GM18858 (cell line): ENCODE results near the gene HAUS3.

Source experiments
- ATAC-seq: cut with Tn5 transposase; IDR thresholded peaks from one replicate; pipeline ENCODE4 v1.9.1; 2021; ENCODE audit not compliant: unreplicated experiment

HAUS3 gene

DNA sequence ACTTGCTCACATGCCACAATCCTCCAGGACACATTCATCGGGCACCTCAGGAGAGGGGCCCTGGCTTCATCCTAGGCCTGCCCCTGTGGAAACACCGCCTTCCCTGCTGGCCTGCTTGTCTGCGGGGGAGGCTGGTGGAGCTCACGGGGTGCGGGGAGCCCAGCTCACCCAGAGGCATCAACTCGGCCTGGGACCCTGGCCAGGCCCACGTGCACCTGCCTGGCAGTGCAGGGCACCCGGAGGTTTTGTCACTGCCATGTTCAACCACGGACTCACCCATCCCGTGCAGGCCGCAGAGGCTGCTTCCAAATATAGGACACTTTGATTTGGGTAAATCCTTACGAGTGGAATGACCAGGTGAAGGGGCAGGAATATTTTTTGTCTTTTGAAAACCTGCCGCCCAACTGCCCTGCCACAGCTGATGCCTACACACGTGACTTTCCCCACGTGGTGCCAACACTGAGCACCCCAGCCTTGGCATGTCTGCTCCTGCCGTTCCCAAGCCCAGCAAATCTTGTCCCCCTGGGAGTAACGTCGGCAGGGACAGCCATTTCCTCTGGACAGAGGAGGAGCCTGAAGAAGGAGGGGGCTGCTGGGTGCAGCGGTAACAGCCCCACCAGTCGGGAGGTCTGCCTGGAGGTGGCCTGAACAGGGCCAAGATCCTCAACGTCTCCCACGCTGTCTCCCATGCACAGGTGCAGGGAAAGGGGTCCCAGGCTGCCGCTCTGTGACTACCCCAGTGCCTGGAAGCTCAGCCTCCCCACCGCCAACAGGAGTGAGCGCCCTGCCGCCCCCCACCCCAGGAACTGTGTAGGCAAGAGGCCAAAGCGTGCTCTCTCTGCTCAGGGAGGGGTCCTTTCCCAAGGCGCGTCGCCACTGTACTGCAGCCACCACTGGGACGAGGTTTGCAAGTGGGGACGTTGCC lies 11.5 kb upstream of the HAUS3 start:
- ATAC-seq: no peak

DNA sequence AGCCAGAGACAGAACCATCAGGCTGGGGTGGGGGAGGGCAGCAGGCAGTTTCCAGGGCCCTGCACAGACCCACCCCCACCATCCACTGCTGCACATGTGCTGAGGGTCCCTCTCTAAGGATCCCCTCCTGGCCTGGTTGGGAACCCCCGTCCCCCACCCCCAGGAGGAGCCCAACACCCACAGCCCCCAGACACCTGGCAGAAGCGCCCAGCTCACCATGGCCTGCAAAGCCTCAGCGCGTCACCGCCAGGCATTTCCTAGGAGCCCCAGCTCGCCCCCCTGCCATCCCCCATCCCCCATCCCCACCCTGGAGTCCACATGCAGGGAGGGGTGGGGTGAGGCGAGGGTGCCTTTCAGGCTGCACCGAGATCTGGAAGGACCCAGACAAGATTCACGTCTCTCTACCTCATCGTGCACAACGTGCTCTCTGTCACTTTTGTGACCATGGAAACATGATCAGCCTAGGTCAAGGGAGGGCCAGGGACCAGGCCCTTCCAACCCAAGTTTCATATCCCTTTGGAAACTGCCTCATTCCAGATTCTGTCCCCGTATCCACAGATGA lies 10.7 kb upstream of the HAUS3 start:
- no peak for ATAC-seq

DNA sequence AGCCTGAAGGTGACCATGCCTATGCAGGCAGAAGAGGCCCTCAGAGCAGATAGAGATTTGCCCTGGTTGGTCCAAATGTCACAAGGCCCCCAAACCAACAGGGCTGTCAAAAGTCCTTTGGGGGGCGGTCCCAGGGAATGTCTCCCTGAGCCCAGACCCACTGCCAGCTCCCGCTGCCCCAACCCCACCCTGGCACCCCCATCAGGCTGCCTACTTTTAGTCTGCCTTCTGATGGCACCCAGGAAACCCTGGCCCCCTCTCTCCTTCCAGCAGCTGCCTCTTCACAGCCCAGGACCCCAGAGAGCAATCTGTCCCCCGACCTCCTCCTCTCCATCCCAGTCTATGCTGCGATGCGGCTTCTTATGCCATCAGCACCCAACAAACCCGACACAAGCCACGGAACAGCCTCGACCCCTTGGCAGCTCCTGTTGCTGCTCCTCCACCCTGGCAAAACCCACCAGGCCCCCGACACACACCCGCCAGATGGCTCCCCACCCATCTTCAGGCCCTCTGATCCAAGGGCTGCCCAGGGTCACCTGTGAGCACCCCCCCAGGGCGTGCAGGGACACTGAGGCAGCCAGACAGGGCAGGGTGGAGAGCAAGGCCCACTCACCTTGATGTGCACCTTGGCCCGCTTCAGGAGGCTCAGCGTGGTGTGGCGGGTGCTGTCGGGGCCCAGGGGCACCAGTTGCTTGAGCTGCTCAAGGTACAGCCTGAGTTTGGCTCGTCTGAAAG lies 10.0 kb upstream of the HAUS3 start:
- no peak for ATAC-seq

DNA sequence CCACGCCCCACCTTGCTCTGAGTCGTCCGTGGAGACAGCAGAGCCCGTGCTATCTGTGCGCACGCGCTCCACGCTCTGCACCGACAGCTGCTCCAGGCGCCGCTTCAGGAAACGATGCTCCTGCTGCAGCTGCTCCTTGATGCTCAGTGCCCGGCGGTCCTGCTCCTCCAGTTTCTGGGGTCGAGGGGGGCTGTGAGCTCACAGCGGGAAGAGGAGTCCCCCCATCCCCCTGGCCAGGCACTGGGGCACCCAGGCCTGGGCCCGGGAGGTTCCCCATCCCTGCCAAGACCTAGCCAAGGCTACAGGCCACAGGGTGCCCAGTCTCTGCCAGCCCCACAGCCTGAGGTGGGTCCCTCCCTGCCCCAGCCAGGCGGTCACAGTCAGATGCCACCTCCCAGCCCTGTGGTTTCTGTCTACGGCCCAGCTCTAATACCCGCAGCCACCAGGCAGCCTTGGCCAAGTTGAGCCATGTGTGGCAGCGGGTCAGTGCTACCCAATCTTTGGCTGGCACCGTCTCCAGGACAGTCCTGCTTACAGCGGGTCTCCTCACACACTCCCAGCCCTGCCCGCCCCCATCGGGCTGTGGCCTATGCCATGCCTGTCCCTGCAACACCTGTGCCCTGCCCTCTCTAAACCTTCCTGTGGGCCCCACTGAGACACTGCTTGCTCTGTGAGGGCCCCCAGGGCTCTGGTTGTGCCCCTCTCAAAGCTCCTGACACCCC lies 9.3 kb upstream of the HAUS3 start:
- ATAC-seq: no peak

DNA sequence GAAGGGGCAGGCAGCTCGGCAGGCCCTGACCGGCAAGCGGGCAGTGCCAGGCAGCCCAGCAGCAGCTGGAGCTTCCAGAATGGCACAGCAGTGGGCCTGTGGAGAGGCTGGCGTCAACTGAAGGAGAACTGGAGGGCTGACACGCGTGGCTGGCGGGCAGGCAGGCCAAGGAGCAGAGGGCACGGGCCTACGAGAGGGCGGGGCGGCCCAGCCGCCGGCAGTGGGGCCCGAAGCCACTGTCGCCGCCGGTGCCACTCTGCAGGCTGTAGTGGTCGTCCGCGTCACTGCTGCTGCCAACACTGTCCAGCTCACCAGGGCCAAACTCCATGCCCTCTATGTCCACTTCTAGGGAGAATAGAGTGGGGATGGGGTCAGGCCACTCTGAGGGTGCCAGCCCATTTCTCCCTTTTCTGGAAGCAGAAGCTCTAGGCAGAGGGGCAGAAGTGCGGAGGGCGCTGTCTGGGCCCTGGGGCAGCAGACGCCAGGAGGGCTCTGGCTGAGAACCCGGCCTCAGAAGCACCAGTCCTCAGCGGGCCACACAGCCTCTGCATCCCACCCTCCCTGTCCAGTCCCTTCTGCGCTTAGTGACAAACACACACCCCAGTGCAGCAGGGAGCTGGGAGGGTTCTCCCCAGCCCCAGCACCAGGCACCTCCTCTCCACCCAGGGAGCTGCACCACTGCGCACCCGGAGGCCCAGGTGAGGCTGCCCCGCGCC lies 8.6 kb upstream of the HAUS3 start:
- no peak for ATAC-seq

DNA sequence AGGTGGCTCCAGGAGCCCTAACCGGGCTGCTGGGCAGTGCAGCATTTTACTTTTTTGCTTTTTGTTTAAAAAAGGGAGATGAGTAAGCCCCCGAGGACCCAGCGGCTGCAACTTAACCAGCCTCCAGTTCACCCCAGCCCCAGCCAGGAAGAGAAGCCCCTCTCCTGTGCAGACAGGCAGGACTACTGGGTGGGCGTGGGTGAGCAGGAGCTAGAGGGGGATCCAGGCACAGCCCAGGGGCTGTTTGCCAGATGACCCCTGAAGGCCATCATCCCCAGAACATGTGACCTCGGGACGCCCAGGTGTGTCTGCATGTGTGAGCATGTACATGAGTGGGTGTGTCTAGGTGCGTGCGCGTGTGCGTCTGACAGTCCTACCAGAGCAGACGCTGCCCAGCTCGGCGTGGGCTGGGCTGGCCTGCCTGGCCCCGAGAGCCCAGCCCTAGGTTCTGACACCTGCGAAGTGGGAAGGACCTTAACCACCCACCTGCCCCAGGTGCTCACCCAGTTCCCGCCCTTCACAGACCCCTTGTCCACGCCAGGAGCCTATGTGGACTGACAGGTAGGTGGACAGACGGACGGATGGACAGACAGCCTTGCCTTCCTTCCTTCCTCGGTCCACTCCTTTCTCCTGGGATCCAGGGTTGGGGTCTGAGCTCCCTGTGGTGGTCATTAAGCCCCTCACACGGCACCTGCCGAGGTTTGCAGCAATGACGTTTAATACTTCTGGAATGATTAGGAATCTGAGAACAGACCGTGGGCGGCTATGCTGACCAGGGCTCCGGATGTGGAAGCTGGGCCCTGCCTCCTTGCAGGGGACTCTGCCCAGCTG lies 7.8 kb upstream of the HAUS3 start:
- ATAC-seq: no peak

DNA sequence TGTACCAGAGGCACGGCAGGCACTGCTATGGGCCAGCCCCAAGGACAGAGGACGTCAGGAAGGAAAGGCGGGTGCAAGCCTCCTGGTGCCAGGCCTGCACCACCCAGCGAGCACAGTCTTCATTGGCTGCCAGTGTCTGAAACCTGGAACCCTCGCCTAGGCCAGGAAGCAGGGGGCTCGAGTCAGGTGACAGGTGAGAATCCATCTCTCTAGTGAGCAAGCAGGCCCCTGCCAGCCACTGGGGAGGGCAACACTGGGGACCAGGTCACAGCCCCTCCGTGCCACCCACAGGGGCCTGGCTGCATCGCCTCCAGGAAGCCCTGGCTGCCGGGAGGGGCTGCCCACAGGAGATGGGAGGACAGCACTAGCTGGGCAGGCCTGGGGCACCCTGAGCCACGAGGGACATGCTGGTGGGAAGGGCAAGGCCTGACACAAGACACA lies 6.9 kb upstream of the HAUS3 start:
- ATAC-seq: no peak

DNA sequence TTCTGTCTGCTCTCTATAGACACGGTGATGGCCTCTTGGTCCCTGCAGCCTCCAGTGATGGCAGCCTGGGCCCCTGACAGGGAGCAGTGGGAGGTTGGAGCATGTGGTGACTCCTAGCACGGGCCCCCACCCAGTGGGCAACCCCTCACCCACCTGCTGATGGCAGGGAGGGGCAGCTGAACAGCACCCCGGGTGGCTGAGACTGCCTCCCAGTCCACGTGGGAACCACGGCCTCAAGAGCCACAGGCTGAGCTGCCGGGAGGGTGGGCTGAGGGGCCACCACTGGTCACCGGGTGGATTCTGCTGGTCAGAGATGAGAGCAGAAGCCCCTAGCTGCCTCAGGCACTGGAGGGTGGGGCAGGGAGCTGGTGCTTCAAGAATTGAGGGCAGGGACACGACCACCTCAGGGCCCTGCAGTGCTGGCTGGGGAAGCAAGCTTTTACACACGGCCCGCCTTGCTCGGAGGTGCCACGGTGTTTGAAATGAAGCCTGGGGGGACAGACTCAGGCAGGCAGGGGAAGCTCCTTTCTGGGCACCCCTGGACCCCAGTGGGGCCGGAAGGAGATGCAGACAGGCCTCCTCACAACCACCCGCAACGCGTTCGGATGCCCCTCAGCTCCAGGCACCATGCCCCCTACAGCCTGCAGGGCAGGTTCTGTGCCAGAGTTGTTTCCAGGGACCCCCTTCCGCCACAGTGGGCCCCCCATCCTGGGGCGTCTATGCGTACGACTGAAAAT lies 6.3 kb upstream of the HAUS3 start:
- no peak for ATAC-seq

DNA sequence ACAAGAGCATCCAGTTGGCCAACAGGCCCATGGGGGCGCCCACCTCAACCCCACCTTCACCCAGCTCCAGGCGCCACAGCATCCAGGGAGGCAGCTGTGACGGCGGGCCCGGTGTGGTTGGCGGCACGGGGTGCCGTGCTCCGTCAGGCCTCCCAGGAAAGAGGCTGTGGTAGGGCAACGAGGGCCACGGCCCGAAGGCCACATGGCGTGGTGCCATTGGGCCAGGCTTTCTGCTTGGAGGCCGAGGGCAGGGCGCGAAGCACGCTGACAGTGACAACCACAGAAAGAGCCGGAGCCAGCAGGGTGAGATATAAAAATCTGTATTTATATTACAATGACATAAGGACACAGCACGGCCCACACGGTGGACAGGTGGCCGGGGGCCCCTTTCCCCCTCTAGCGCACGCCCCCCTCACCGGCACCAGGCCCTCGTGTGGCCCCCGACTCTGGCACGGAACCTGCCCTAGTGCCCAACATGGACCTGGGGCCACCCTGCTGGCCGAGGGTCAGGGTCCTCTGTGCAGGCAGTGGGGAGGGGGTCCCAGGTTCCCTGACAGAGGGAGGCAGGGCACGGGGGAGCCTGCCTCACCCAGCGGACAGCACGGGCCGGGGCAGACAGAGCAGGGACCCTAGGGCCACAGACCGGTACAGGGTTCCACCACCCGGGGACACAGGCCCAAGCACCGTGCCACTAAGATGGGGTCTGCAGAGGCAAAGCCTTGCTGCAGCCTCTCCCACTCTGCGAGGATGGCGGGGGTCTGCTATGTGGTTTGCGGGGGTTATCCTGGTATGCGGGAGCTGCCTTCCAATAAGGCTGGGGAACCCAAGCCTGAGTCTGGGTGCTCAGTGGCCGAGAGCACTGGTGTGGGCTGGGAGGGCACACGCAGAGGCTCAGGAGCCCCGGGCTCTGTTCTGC lies 5.5 kb upstream of the HAUS3 start:
- no peak for ATAC-seq

DNA sequence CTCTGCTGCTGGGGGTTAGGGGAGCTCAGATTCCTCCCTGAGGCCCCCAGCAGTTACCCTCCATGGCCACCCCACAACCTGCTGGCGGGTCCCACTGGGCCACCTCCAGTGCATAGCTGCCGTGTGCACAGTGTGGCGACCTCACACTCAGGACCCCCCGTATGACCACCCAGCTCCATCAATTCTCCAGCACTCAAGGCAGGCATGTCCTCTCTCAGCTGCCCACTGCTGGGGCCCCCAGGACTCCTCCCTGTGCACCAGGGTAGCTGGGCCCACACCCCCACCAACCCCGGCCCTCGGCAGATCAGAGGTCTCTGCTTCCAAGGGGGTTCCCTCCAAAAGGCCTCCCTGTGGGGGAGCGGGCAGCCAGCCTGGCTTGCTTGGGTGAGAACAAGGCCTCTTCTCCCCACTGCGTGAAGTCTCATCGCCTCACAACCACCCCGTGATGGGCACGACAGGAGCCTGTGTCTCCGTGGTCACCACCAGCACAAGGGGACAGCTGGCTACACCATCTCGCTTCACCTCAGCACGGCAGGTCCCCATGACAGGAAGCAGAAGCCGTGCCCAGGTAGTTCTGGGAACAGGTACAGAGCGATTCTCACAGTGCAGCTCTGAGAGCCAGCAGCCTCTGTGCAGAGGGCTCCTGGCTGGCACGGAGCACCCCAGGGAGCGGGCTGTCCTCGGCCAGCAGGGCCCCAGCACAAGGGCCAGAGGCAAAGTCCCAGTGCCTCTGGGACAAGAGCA lies 4.6 kb upstream of the HAUS3 start:
- ATAC-seq: no peak

DNA sequence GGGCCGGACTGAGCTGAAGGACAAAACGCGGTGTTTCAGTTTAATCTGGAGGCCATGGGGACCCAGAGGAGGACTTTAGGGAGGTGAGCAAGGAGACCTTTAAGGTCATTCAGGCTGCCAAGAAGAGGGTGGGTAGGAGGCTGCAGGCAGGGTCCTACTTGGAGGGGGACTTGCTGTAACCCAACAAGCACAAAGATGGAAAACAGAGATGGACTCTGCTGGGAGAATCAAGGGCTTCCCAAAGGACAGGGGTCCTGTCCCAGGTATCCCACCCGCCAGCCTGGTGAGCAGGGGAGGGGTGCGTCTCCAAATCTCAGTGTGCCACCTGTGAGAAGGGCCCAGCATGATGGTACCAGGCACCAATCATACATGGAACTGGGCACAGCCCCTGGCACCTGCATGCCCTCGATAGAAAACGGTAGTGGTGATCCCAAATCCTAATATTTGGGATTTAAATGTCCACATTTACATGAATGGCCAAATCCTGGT lies 3.9 kb upstream of the HAUS3 start:
- ATAC-seq: no peak

DNA sequence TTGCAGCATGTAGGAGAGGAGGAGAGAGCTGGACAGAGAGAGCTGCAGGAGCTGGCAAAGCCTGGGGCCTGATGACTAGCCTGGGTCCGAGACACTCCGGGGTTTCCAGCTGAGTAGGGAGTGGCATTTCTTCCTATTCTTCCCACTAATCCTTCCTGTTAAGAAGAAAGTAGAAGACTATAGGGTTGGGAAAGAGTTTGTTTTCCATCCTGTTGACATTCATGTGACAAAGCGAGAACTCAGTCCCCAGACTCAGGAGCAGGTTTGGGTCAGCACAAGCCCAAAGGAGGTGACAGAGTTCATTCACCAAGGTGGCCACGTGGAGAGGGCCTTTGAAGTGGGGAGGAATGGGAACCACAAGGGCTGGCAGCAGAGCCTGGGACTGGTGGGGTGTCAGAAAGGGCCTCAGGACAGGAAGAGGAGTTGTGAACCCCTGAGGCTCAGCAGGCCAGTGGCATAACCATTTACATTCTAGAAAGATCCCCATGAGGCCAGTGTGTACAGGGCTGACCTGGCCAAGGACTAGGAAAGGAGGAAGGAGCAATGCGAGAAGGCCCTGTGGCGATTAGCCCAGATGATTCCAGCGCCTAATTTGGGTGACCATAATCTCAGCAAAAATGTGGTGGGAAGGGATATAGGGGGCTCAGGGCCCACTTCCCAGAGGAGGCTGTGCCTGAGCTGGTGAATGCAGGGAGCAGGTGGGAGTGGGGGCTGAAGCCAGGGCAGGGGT lies 3.3 kb upstream of the HAUS3 start:
- no peak for ATAC-seq

DNA sequence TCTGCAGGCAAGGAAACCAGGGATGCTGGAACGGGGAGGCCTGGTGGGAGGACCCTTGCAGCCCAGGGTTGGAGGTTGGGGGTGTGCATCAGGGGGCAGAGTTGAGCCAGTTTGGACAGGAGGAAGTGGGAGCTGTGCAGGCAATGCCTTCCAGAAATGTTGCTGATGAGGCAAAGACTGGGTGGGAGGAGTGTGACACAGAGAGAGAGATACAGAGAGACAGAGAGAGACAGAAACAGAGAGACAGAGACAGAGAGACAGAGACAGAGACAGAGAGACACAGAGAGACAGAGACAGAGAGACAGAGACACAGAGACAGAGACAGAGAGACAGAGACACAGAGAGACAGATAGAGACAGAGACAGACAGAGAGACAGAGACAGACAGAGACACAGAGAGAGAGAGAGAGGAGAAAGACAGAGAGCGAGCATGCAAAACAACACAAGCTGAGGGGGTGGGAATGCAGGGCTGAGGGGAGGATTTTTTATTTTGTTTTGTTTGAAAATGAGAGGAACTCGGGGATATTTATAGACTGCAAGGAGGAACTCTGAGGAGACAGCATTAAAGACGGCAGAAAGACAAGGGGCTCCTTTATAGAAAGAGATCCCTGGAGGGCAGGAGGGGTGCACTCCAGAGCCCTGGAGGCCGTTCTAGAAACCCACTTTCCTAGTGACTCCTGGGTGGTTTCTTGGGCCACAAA lies 1.9 kb upstream of the HAUS3 start:
- ATAC-seq: no peak

DNA sequence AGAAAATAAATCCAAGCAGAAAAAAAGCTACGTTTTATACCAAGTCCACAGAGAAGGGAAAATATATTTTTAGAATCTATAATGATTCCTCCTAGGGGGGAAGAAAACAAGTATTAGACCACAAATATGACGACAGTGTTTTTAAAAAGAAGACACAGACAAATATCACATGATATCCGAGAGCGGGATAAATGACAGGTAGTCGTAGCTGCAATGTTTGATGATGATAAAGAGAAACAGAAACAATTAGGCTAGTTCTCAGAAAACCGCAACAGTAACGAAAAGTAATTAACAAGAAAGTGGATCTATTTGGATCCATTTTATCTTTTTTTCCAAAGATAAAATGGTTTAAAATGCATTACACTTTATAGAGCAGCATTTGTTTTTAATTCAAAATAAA lies 918 bp downstream of the HAUS3 start:
- ATAC-seq: no peak

DNA sequence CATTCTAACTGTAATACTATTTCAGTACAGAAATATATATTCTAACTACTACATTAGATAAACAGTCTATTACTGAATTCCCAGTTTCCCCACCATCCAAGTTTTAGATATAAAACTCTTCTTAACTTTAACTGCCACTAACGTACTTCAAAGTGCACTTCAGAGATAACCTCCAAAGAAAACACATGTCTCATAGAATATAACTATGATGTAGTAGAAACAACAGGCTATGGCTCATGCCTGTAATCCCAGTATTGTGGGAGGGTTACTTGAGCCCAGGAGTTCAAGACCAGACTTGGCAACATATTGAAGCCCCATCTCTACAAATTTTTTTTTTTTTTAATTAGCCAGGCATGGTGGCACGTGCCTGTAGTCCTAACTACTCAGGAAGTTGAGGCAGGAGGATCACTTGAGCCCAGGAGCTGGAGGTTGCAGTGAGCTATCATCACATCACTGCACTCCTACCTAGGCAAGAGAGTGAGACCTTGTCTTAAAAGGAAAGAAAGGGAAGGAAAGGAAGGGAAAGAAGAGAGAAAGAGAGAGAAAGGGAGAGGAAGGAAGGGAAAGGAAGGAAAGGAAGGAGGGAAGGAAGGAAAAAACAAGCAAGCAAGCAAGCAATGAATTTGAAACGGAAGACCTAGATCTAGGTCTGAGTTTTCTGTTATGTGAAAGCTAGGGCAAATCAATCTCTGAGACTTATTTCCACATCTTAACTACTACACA lies 4.8 kb downstream of the HAUS3 start:
- no peak for ATAC-seq
